Vagina (tissue), 2 donors: Measurements from ENCODE around the gene USP49.

Experiments used
- CTCF ChIP-seq, 3 experiments: fragments of 450-650 bp in 2 of 3; fragments of 200-600 bp in 1 of 3; sonication (generic) in 1 of 3; IDR thresholded peaks; one replicate each; pipeline ENCODE4 v1.5.1; 2017 to 2019; ENCODE audit warnings: antibody characterized with exemption in 3 of 3, mild to moderate bottlenecking in 2 of 3, moderate library complexity in 2 of 3
- POLR2A ChIP-seq, 2 donors: fragments of 450-650 bp; IDR thresholded peaks; one replicate each; pipeline ENCODE4 v1.6.1; 2017; ENCODE audit warnings: antibody characterized with exemption in 2 of 2, mild to moderate bottlenecking in 2 of 2, moderate library complexity in 2 of 2
- POLR2AphosphoS5 ChIP-seq, 2 donors: sonication (generic); formaldehyde crosslinking; IDR thresholded peaks; one replicate each; pipeline ENCODE4 v1.9.0; 2017; ENCODE audit warnings: antibody characterized with exemption in 2 of 2, mild to moderate bottlenecking in 2 of 2, low read depth in 1 of 2; ENCODE audit not compliant: insufficient read depth in 1 of 2

GRCh38 chr6:41935193-41935574 is 40.0 kb upstream of the USP49 start:
- TF ChIP-seq CTCF (IDR thresholded peaks at IDR 0.05) (no peak), POLR2A (IDR thresholded peaks at IDR 0.05) (no peak), POLR2AphosphoS5 (IDR thresholded peaks at IDR 0.05; ENCODE audit: insufficient read depth in 1 of 2, low read depth in 1 of 2) (no peak)
